Measurements from ENCODE around the gene ADARB2.

Gene ADARB2

GRCh38 chr10:1589257-1589656 is 148.1 kb downstream of the ADARB2 start:
- TF ChIP-seq, protein P1, sequence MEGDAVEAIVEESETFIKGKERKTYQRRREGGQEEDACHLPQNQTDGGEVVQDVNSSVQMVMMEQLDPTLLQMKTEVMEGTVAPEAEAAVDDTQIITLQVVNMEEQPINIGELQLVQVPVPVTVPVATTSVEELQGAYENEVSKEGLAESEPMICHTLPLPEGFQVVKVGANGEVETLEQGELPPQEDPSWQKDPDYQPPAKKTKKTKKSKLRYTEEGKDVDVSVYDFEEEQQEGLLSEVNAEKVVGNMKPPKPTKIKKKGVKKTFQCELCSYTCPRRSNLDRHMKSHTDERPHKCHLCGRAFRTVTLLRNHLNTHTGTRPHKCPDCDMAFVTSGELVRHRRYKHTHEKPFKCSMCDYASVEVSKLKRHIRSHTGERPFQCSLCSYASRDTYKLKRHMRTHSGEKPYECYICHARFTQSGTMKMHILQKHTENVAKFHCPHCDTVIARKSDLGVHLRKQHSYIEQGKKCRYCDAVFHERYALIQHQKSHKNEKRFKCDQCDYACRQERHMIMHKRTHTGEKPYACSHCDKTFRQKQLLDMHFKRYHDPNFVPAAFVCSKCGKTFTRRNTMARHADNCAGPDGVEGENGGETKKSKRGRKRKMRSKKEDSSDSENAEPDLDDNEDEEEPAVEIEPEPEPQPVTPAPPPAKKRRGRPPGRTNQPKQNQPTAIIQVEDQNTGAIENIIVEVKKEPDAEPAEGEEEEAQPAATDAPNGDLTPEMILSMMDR (IDR thresholded peaks at IDR 0.05; ENCODE audit: control extremely low read depth, extremely low read depth, low read depth, missing control alignments) = no peak
- ChIA-PET POLR2A (no interaction called here), CTCF (interaction anchor here (1.8 kb wide), 1 partner anchor 8 kb away, joined by 4 read pairs; no protein-coding TSS in a partner anchor)
- no peak for DNase-seq (ENCODE audit: extremely low spot score)

- POLR2A ChIA-PET = no interaction called here
- TF ChIP-seq, protein P1 (IDR thresholded peaks at IDR 0.05; ENCODE audit: control extremely low read depth, extremely low read depth, low read depth, missing control alignments) = no peak
- no peak for DNase-seq (ENCODE audit: extremely low spot score)
- CTCF ChIA-PET = interaction anchor here (1.4 kb wide), 1 partner anchor 14 kb away, joined by 3 read pairs; no protein-coding TSS in a partner anchor
Measured at GRCh38 chr10:1582739-1583138, 154.6 kb downstream of the ADARB2 start.

- TF ChIP-seq, protein P1 (IDR thresholded peaks at IDR 0.05; ENCODE audit: control extremely low read depth, extremely low read depth, low read depth, missing control alignments) = no peak
- ChIA-PET CTCF (interaction anchor here (1.4 kb wide), 1 partner anchor 15 kb away, joined by 3 read pairs; no protein-coding TSS in a partner anchor), POLR2A (no interaction called here)
- DNase-seq (ENCODE audit: extremely low spot score) = no peak
Measured at GRCh38 chr10:1581189-1581588, 156.1 kb downstream of the ADARB2 start.

DNA sequence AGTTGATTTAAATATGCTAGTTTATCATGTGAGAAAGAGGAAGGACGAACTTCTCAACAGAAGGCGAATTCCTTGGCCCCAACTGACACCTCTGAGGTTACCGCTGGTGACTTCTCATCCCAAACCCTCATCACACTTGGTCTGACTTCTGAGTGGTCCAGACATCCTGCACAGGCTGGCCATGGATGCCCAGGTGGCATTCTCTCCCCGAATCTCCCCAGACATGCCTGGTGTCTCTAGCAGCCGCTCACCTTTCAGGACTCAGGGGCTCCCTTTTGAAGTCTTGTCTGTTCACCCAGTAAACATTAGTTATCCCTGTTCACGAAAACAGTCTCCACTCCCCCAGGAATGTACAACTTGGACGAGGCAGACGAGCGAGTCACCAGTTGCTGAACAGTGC is 157.7 kb downstream of the ADARB2 start:
- TF ChIP-seq, protein P1 (IDR thresholded peaks at IDR 0.05; ENCODE audit: control extremely low read depth, extremely low read depth, low read depth, missing control alignments) = no peak
- ChIA-PET POLR2A (no interaction called here), CTCF (no interaction called here)
- no peak for DNase-seq (ENCODE audit: extremely low spot score)

DNA sequence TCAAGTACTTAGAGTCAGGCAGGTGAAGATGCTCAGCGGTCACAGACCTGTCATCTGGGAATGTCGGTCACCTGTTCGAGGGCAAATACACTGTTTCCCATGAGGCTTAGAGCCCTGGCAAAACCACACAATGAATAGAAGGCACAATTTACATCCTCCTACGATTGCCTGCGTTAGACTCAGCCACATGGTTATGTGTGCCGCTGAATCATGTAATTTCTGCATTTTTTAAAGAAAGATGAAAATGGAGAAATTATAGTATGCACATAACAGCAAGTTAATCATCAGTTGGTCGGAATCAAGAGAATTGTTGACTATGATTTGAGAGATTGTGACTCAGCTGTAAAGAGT is 158.2 kb downstream of the ADARB2 start:
- no peak for DNase-seq (ENCODE audit: extremely low spot score)
- TF ChIP-seq, protein P1 (IDR thresholded peaks at IDR 0.05; ENCODE audit: control extremely low read depth, extremely low read depth, low read depth, missing control alignments) = no peak
- ChIA-PET CTCF (no interaction called here), POLR2A (no interaction called here)

DNA sequence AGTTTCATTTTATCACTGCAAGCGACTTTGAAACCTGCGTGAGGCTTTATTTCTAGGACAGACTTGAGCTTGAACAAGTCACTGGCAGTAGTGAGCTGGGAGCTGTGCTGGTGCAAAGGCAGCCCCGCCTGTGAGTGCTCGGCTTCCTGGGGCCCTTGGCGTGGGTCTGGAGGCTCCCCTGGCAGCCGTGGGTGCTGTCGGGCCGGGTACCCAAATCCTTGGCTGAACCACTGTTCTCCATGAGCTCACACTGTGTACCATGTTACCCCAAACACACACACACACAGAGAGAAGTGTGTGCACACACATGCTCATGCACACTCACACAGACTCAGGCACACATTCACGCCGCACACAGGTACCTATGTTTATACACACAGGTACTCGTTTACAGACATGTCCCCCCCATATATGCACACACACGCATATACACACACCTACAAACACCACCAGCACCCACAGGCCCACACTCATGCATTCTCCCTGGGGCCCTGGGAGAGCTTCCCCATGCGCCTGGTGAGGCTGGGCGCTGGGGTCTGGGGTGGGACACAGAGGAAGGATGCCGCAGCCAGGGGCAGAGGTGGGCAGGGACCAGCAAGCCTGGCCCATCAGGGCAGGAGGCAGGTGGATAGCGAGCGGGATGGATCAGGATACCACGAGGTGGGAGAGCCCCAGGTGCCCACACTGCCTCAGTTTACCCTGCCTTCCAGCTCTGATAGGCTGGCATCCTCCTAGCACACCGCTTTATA is 158.8 kb downstream of the ADARB2 start:
- TF ChIP-seq, protein P1 (IDR thresholded peaks at IDR 0.05; ENCODE audit: control extremely low read depth, extremely low read depth, low read depth, missing control alignments) = no peak
- ChIA-PET POLR2A (no interaction called here), CTCF (no interaction called here)
- no peak for DNase-seq (ENCODE audit: extremely low spot score)

Data from GM10248 (cell line).